Measurements from ENCODE around the gene RAB44.
"Not testable (repeated sequence)": the region's sequence is repeated elsewhere in the genome, so short reads cannot be mapped to it uniquely, and the experiment has no call there.

The RAB44 gene

GRCh38 chr6:36722365-36722764, 24.7 kb downstream of the RAB44 start:
- no peaks in the 10 kb centered on the region for H3K36me3 ChIP-seq (ENCODE audit: insufficient read depth, low read length)
- no peaks in the 10 kb centered on the region for H3K9me2 ChIP-seq (ENCODE audit: low read depth, low read length)
- H3F3A ChIP-seq (ENCODE audit: insufficient read depth, low read length) = no peaks in the 10 kb centered on the region
- no peak for TF ChIP-seq CTCF (IDR thresholded peaks at IDR 0.05; ENCODE audit: low read length)
- TF ChIP-seq EZH2 (IDR thresholded peaks at IDR 0.05; ENCODE audit: borderline replicate concordance, low read length) = no peak
- no peaks in the 10 kb centered on the region for H4K20me1 ChIP-seq (ENCODE audit: insufficient read depth, low read length)
- H3K27me3 ChIP-seq (ENCODE audit: insufficient read depth, low read length) = no peaks in the 10 kb centered on the region
- peaks cover 18% of the 10 kb centered on the region for H3K4me1 ChIP-seq (ENCODE audit: insufficient read depth, low read length, severe bottlenecking)
- no peak overlapping the region for H2AFZ ChIP-seq (ENCODE audit: low read length)
- H3K79me2 ChIP-seq (ENCODE audit: insufficient read depth, low read length) = no peaks in the 10 kb centered on the region
- H3K27ac ChIP-seq (ENCODE audit: low read depth, low read length, poor library complexity, severe bottlenecking) = no peak overlapping the region
- H3K4me2 ChIP-seq (ENCODE audit: low read length) = no peak overlapping the region
- no peak overlapping the region for H3K9ac ChIP-seq (ENCODE audit: low read length)
- H3K4me3 ChIP-seq (ENCODE audit: low read depth, low read length, poor library complexity, severe bottlenecking) = no peak overlapping the region
- no peaks in the 10 kb centered on the region for H3K9me3 ChIP-seq (ENCODE audit: low read length)

GRCh38 chr6:36722879-36723278, 25.3 kb downstream of the RAB44 start:
- TF ChIP-seq CTCF (IDR thresholded peaks at IDR 0.05; ENCODE audit: low read length) (no peak), EZH2 (IDR thresholded peaks at IDR 0.05; ENCODE audit: borderline replicate concordance, low read length) (no peak)

GRCh38 chr6:36723992-36724391, 26.4 kb downstream of the RAB44 start:
- not testable (repeated sequence) for H2AFZ ChIP-seq (ENCODE audit: low read length); H3K36me3 ChIP-seq (ENCODE audit: insufficient read depth, low read length); H3K27ac ChIP-seq (ENCODE audit: low read depth, low read length, poor library complexity, severe bottlenecking); H3K79me2 ChIP-seq (ENCODE audit: insufficient read depth, low read length); H3K4me2 ChIP-seq (ENCODE audit: low read length); H3K4me3 ChIP-seq (ENCODE audit: low read depth, low read length, poor library complexity, severe bottlenecking); H4K20me1 ChIP-seq (ENCODE audit: insufficient read depth, low read length); H3K9me2 ChIP-seq (ENCODE audit: low read depth, low read length); H3K27me3 ChIP-seq (ENCODE audit: insufficient read depth, low read length); H3K9me3 ChIP-seq (ENCODE audit: low read length); H3K9ac ChIP-seq (ENCODE audit: low read length); H3F3A ChIP-seq (ENCODE audit: insufficient read depth, low read length)
- H3K4me1 ChIP-seq (ENCODE audit: insufficient read depth, low read length, severe bottlenecking) = peaks cover 18% of the 10 kb centered on the region

More at GRCh38 chr6:36722879-36723278, 25.3 kb downstream of the RAB44 start:
- no peak overlapping the region for H2AFZ ChIP-seq (ENCODE audit: low read length)
- H3K9ac ChIP-seq (ENCODE audit: low read length) = no peak overlapping the region
- H4K20me1 ChIP-seq (ENCODE audit: insufficient read depth, low read length) = no peaks in the 10 kb centered on the region
- H3K27me3 ChIP-seq (ENCODE audit: insufficient read depth, low read length) = no peaks in the 10 kb centered on the region
- H3K79me2 ChIP-seq (ENCODE audit: insufficient read depth, low read length) = no peaks in the 10 kb centered on the region
- peaks cover 18% of the 10 kb centered on the region for H3K4me1 ChIP-seq (ENCODE audit: insufficient read depth, low read length, severe bottlenecking)
- no peak overlapping the region for H3K27ac ChIP-seq (ENCODE audit: low read depth, low read length, poor library complexity, severe bottlenecking)
- no peak overlapping the region for H3K4me3 ChIP-seq (ENCODE audit: low read depth, low read length, poor library complexity, severe bottlenecking)
- no peak overlapping the region for H3K4me2 ChIP-seq (ENCODE audit: low read length)
- no peaks in the 10 kb centered on the region for H3K9me3 ChIP-seq (ENCODE audit: low read length)
- H3K36me3 ChIP-seq (ENCODE audit: insufficient read depth, low read length) = no peaks in the 10 kb centered on the region
- no peaks in the 10 kb centered on the region for H3F3A ChIP-seq (ENCODE audit: insufficient read depth, low read length)
- H3K9me2 ChIP-seq (ENCODE audit: low read depth, low read length) = no peaks in the 10 kb centered on the region

- H3K27ac ChIP-seq (ENCODE audit: low read depth, low read length, poor library complexity, severe bottlenecking) = no peak overlapping the region
- no peaks in the 10 kb centered on the region for H4K20me1 ChIP-seq (ENCODE audit: insufficient read depth, low read length)
- H3K9ac ChIP-seq (ENCODE audit: low read length) = no peak overlapping the region
- TF ChIP-seq EZH2 (IDR thresholded peaks at IDR 0.05; ENCODE audit: borderline replicate concordance, low read length) (no peak), CTCF (IDR thresholded peaks at IDR 0.05; ENCODE audit: low read length) (peak; percentile 43; the same call in 1 of the 2 replicates)
- H3K36me3 ChIP-seq (ENCODE audit: insufficient read depth, low read length) = no peaks in the 10 kb centered on the region
- no peaks in the 10 kb centered on the region for H3F3A ChIP-seq (ENCODE audit: insufficient read depth, low read length)
- no peak overlapping the region for H3K4me2 ChIP-seq (ENCODE audit: low read length)
- no peaks in the 10 kb centered on the region for H3K9me2 ChIP-seq (ENCODE audit: low read depth, low read length)
- no peaks in the 10 kb centered on the region for H3K9me3 ChIP-seq (ENCODE audit: low read length)
- peaks cover 17% of the 10 kb centered on the region for H3K4me1 ChIP-seq (ENCODE audit: insufficient read depth, low read length, severe bottlenecking)
- H3K27me3 ChIP-seq (ENCODE audit: insufficient read depth, low read length) = no peaks in the 10 kb centered on the region
- no peak overlapping the region for H2AFZ ChIP-seq (ENCODE audit: low read length)
- H3K79me2 ChIP-seq (ENCODE audit: insufficient read depth, low read length) = no peaks in the 10 kb centered on the region
- H3K4me3 ChIP-seq (ENCODE audit: low read depth, low read length, poor library complexity, severe bottlenecking) = no peak overlapping the region
Observed at GRCh38 chr6:36724514-36725390, 27.1 kb downstream of the RAB44 start.

All from OCI-LY1 (cell line).